Breast epithelium (tissue), 3 donors: ENCODE measurements around the gene PGM2.
"Not testable (repeated sequence)": the region's sequence is repeated elsewhere in the genome, so short reads cannot be mapped to it uniquely, and the experiment has no call there.

Experiments used
- POLR2A ChIP-seq: fragments of 450-650 bp; IDR thresholded peaks from one replicate; pipeline ENCODE4 v1.6.1; 2016; ENCODE audit warnings: antibody characterized with exemption, mild to moderate bottlenecking, moderate library complexity
- TF ChIP-seq, protein P1 (sequence below), 3 donors: fragments of 450-650 bp; IDR thresholded peaks; one replicate each; pipeline ENCODE4 v1.5.1; 2016 to 2017; ENCODE audit warnings: antibody characterized with exemption in 3 of 3, mild to moderate bottlenecking in 3 of 3, moderate library complexity in 3 of 3

DNA sequence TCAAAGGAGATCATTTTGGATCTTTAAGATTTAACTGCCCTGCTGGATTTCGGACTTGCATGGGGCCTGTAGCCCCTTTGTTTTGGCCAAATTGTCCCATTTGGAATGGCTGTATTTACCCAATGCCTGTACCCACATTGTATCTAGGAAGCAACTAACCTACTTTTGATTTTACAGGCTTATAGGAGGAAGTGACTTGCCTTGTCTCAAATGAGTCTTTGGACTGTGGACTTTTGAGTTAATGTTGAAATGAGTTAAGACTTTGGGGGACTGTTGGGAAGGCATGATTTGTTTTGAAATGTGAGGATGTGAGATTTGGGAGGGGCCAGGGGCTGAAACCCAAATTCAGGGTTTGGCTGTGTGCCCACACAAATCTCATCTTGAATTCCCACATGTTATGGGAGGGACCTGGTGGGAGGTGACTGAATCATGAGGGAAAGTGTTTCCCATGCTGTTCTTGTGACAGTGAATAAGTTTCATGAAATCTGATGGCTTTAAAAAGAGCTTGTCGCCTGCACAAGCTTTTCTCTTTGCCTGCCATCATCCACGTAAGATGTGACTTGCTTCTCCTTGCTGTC is 38.5 kb upstream of the PGM2 start:
- TF ChIP-seq, protein P1, sequence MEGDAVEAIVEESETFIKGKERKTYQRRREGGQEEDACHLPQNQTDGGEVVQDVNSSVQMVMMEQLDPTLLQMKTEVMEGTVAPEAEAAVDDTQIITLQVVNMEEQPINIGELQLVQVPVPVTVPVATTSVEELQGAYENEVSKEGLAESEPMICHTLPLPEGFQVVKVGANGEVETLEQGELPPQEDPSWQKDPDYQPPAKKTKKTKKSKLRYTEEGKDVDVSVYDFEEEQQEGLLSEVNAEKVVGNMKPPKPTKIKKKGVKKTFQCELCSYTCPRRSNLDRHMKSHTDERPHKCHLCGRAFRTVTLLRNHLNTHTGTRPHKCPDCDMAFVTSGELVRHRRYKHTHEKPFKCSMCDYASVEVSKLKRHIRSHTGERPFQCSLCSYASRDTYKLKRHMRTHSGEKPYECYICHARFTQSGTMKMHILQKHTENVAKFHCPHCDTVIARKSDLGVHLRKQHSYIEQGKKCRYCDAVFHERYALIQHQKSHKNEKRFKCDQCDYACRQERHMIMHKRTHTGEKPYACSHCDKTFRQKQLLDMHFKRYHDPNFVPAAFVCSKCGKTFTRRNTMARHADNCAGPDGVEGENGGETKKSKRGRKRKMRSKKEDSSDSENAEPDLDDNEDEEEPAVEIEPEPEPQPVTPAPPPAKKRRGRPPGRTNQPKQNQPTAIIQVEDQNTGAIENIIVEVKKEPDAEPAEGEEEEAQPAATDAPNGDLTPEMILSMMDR (IDR thresholded peaks at IDR 0.05): not testable (repeated sequence)
- TF ChIP-seq POLR2A: not testable (repeated sequence)
